GM12873 (cell line): Measurements from ENCODE around the gene GRIK4.

ENCODE experiments used
- CTCF ChIP-seq: IDR thresholded peaks from 2 replicates; pipeline ENCODE4 v1.5.1; 2012; ENCODE audit warnings: low read depth, mild to moderate bottlenecking, moderate library complexity, low read length, control low read depth; ENCODE audit not compliant: insufficient read depth; ENCODE audit errors: missing control alignments

Gene GRIK4

DNA sequence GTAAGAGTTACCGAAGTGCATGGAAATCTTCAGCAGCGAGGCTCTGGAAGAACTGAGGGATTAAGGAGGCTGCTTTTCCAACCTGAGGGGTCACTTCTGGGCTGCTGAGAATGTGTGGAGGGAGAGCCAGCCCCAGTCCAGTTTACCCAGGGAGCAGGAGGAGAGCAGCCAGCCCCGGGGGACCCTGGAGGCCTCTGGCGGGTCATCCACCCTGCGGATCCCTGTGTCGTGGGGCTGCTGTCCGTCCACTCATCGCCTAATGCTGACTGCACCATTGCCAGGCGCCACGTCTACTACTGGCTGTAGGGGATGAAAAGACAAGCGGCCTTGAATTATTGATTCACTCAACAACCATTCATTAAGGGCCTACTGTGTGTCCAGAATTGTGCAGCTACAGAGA is 283.6 kb downstream of the GRIK4 start:
- no peak for TF ChIP-seq CTCF

DNA sequence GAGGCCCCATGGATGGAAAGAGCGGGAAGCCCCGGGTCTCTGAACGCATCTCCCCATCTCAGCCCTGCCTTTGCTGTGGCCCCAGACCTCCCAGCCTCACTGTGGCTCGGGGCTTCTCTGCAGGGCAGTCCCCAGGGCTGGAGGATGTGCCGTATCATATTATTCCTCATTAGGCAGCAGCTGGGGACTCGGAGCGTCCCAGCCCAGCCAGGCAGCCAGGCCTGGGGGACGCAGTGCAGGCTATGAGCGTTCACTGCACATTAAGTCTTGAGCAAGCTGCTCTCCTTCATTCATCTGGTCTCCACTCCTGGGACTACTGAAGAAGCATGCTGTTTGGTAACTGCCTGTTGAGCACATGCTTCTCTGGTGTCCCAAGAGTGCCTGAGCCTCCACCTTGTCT is 285.6 kb downstream of the GRIK4 start:
- no peak for TF ChIP-seq CTCF

DNA sequence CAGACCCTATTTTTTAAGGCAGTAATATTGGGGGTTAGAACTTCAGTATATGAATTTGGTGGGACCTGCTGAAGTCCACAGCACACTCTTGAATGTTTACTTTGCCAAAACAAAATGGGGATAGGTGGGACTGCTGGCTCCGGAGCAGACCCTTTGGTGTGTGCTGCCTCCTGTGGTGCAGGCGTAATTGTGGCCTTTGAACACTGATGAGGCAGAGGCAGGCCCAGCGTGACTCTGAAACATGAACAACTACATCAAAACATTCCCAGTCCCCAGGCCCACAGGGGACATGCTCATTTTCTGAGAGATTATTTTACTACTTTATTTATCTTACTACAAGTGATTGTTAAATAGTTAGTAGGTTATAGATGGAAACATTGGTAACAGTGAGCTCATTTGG is 287.3 kb downstream of the GRIK4 start:
- TF ChIP-seq CTCF: no peak

DNA sequence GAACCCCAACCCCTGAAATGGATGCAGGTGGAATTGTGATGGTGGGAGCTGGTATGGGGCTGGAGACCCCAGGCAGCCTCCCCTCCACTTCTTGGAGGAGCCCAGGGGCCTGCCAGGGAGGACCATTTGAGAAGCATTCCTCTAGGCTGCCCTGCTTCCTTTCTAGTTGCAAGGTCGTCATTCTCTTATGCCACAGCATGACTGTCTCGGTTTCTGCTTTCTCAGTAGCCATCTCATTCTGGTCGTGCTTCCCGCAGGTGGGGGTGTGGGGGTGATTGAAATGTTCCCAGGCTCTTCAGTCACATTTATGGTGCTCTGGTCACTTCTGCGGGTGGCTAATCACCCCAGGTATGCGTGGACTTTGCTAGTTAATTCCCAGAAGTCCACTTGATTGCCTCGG is 288.7 kb downstream of the GRIK4 start:
- TF ChIP-seq CTCF: no peak

- TF ChIP-seq CTCF: peak; percentile 95
Observed at GRCh38 chr11:120801801-120802689, 290.5 kb downstream of the GRIK4 start.

DNA sequence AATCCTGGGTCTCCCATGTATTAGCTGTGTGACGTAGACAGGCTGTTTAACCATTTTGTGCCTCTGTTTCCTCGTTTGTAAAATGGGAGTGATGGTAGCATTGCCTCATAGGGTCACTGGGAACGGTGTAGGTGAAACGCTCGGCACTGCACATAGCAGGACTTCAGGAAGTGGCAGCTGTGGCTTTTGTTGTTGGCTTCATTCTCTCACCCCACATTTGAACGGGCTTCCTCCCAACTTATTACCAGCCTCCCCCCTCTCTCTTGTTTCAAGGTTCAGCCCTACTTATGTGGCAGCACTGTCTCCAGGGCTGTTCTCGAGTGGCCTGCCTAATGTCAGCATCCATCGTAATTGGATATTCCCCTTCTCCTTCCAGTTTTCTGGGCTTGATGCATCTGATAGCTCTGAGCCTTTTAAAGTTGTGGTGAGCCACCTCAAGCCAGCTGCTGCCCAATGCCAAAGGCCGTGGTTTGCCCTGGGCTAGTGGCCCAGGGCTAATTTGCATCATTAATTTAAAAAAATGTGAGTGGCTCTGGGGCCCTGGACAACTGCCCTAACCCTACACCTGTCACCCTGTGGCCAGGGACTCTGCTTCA is 294.5 kb downstream of the GRIK4 start:
- no peak for TF ChIP-seq CTCF

DNA sequence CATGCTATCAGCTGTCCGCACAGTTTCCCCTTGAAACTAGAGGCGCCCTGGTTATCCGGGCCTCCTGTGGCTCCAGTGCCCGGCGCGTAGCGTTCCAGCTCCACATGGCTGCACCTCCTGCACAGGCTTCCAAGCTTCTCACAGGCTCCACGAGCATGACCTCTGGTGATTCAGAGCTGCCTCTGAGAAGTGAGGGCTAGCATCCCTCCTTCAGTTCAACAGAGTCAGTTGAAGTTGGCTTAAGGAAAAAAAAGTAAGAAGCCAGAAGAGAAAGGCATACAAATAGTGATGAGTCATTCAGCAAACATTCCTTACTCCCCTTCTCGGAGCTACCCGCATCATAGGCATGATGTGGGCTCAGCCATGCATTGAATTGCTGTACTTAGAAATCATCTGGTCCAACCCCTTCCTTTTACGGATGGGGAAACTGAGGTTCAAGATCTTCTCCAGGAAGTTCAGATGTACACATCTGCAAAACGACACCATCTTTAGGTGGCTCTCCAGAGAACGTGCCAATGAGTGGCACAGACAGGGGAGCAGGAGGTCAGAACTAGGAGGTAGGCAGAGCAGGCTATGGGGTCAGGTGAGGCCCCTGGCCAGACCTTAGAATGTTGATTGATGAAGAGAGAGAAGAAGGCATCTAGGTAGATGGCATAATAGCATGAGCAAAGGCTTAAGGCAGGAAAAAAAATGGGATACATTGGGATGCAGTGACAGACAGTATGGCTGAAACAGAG is 296.0 kb downstream of the GRIK4 start:
- TF ChIP-seq CTCF: no peak
